Stimulated activated CD8-positive, alpha-beta memory T cell treated with anti-CD3 and anti-CD28 coated beads, Interleukin-12 subunit alpha, Interleukin-12 subunit beta, amount 100 ng/mL, for 24 hours (primary cell): ENCODE results near the gene MOB3B.
"Not testable (repeated sequence)": the region's sequence is repeated elsewhere in the genome, so short reads cannot be mapped to it uniquely, and the experiment has no call there.

ENCODE experiments used
- DNase-seq: peaks from one replicate; pipeline ENCODE4 v3.0.0-alpha.2; 2020; ENCODE audit errors: extremely low read depth

The MOB3B gene

GRCh38 chr9:27476870-27477515, 52.6 kb downstream of the MOB3B start:
- no peak for DNase-seq

GRCh38 chr9:27475057-27475595, 54.5 kb downstream of the MOB3B start:
- DNase-seq, result no peak

- DNase-seq, result no peak
These were observed 55.3 kb downstream of the MOB3B start for GRCh38 chr9:27474305-27474704.

GRCh38 chr9:27473111-27473529, 56.5 kb downstream of the MOB3B start:
- no peak for DNase-seq

GRCh38 chr9:27472195-27472594, 57.4 kb downstream of the MOB3B start:
- DNase-seq, result no peak

- DNase-seq, result no peak
These were observed 57.8 kb downstream of the MOB3B start for GRCh38 chr9:27471789-27472188.

GRCh38 chr9:27471366-27471765, 58.2 kb downstream of the MOB3B start:
- no peak for DNase-seq

GRCh38 chr9:27470291-27470856, 59.2 kb downstream of the MOB3B start:
- DNase-seq, result no peak

- no peak for DNase-seq
These were observed 60.1 kb downstream of the MOB3B start for GRCh38 chr9:27469550-27469949.

GRCh38 chr9:27468462-27469110, 61.0 kb downstream of the MOB3B start:
- DNase-seq, result no peak

- DNase-seq, result no peak
These were observed 61.6 kb downstream of the MOB3B start for GRCh38 chr9:27468000-27468399.

- no peak for DNase-seq
These were observed 62.1 kb downstream of the MOB3B start for GRCh38 chr9:27467486-27467885.

- not testable (repeated sequence) for DNase-seq
These were observed 63.1 kb downstream of the MOB3B start for GRCh38 chr9:27466516-27466915.

- not testable (repeated sequence) for DNase-seq
These were observed 64.7 kb downstream of the MOB3B start for GRCh38 chr9:27464950-27465349.

- DNase-seq, result no peak
These were observed 66.8 kb downstream of the MOB3B start for GRCh38 chr9:27462846-27463245.

GRCh38 chr9:27462434-27462833, 67.2 kb downstream of the MOB3B start:
- DNase-seq, result no peak

- DNase-seq, result no peak
These were observed 69.2 kb downstream of the MOB3B start for GRCh38 chr9:27460226-27461023.

GRCh38 chr9:27457445-27457844, 72.2 kb downstream of the MOB3B start:
- no peak for DNase-seq

GRCh38 chr9:27453860-27454553, 75.6 kb downstream of the MOB3B start:
- DNase-seq, result no peak

- DNase-seq, result no peak
These were observed 78.3 kb downstream of the MOB3B start for GRCh38 chr9:27451207-27451797.

GRCh38 chr9:27450752-27451151, 78.9 kb downstream of the MOB3B start:
- DNase-seq, result no peak
